GM10266 (cell line): ENCODE data around the gene AUH.

ENCODE experiments used
- DNase-seq: peaks from one replicate; pipeline ENCODE4 v3.0.0; 2012; ENCODE audit errors: extremely low spot score
- TF ChIP-seq, protein P1 (sequence below): IDR thresholded peaks from 2 replicates; pipeline ENCODE4 v1.5.1; 2012; ENCODE audit warnings: mild to moderate bottlenecking, low read depth; ENCODE audit not compliant: control insufficient read depth, insufficient read depth; ENCODE audit errors: missing control alignments

AUH gene

DNA sequence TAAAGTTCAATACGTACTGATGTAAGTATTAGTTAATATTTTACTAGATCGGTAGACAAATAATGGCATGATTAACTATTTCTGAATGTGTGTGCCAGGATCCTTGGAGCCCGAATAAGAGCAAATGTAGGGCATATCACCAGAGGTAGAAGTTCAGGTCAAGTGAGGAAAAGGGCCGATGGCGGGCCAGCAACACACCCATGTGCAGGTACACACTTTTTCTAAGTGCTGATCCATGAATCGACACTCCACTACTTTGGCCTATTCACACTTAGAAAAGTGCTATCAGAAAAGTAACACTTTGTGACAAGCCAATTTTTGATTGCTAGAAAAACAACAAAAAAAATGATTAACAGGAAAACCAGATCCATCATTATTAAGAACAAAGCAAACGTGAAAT, 150.3 kb downstream of the AUH start:
- DNase-seq = no peak
- TF ChIP-seq, protein P1, sequence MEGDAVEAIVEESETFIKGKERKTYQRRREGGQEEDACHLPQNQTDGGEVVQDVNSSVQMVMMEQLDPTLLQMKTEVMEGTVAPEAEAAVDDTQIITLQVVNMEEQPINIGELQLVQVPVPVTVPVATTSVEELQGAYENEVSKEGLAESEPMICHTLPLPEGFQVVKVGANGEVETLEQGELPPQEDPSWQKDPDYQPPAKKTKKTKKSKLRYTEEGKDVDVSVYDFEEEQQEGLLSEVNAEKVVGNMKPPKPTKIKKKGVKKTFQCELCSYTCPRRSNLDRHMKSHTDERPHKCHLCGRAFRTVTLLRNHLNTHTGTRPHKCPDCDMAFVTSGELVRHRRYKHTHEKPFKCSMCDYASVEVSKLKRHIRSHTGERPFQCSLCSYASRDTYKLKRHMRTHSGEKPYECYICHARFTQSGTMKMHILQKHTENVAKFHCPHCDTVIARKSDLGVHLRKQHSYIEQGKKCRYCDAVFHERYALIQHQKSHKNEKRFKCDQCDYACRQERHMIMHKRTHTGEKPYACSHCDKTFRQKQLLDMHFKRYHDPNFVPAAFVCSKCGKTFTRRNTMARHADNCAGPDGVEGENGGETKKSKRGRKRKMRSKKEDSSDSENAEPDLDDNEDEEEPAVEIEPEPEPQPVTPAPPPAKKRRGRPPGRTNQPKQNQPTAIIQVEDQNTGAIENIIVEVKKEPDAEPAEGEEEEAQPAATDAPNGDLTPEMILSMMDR = no peak

DNA sequence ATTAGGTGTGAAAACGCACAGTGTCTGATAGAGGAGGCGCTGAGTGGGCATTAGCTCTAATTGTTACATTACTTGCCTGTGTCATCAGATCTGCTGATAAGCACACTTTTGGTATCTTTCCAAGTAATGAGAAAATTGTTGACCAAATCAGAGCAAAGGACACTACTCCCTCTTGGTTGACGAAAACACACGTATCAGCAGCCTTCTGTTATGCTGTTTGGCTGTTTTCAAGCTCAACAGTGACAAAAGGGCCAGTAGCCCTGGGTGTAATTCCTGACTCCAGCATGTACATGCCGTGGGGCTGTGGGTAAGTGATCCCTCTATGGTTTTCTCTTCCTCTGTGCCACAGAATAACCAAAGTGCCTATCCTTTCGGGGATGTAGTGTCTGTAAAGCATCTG, 151.4 kb downstream of the AUH start:
- no peak for DNase-seq
- TF ChIP-seq, protein P1 = no peak

DNA sequence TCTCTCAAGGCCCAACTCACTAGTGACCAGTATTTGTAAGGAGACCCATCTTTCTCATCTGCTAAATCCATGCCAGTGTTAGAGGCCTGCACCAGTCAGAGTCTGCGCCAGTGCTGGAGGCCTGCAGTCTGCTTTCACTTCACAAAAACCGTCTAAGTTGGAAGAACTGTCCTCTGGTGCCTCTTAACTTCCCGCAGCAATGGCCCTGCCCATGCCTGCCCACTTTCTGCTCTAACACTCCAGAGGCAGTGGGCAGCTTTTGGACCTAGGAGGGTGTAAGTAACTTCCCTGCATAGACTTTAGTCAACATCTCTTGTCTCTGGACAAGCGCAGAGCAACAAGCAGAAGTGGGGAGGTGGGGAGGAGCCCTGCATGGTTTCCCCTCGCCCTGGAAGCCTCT, 152.9 kb downstream of the AUH start:
- DNase-seq = no peak
- TF ChIP-seq, protein P1 = no peak

DNA sequence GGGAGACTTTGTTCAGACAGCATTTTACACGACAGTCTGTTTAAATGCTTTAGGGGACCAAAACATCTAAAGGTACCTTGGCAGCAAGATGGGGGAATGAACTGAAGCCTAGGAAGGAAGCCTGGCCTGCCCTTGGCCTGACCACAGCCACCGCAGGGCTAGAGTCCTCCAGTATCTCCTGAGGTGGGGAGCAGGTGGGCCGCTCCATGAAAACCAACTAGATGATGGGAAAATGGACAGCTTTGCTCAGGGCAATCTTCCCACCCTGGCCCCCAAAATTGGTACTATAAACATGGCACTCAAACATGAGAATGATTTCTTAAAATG, 153.3 kb downstream of the AUH start:
- no peak for DNase-seq
- TF ChIP-seq, protein P1 = no peak

DNA sequence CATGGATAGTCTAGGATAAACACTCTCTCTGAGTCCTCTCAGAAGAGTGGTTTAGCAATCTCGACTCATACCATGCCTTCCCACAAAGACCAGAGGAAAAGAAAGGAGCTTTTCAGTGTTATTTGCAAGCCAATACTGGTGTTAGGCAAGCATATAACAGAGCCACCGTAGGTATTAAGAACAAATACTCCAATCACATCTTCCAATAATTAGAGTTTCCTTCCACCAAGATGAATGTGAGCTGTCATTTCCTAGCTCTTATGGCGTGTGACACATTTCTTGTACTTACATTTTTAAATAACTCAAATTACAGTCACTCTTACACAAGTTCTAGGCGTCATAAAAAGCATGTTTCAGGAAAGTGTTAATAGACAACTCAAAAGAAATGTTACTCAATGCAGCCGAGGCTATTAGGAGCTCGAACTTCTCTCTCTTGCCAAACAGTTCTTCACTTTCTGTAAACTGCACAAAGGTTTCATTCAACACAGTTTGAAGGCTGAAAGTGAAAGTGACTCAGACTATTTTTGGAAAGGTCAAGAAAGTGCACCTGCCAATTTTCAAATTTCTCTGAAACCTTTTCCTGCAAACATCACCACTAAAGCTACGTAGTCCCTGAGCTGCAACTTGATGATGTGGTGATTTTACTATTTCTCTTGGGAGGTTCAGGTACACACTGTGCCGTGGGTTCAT, 153.8 kb downstream of the AUH start:
- peak; percentile 63 for DNase-seq
- TF ChIP-seq, protein P1 = no peak

DNA sequence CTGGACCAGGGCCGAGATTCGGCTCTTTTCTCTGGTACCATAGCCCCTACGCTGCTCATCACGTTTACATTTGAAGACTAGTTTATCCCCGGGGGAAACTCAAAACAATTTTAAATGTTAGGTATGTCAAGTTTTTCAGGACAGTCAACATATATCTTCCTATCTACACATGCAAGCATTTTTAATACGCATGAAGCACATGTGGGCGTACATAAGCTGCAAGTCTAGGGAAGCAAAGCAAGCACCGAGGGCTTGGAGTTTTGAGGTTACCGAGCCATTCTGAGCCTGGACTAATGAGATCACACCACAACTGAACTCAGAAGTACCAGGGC, 154.4 kb downstream of the AUH start:
- TF ChIP-seq, protein P1 = no peak
- DNase-seq = no peak

DNA sequence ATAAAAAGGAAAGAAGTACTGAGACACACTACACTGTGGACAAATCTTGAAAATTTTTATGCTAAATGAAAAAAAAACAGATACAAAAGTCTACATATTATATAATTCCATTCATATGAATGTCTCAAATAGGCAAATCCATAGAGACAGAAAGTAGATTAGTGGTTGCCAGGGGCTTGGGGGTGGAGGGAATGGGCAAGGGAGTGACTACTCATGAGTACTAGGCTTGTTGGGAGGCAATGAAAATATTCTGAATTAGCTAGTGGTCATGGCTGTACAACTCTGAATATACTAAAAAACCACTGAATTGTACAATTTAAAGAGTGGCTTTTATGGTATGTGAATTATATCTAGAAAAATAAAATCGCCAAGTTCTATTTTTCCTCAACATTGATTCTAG, 154.9 kb downstream of the AUH start:
- no peak for DNase-seq
- TF ChIP-seq, protein P1 = no peak
